K562 (cell line): Measurements from ENCODE around the gene NDUFS8. TPM values are rescaled to one million over a fixed set of nuclear protein-coding genes. Genes with fewer than 3 reads are reported as not detected.

ENCODE experiments used
- MEIS2 ChIP-seq: fragments of 450-650 bp; IDR thresholded peaks from 2 replicates; pipeline ENCODE4 v1.6.1; 2014; ENCODE audit warnings: mild to moderate bottlenecking; ENCODE audit not compliant: partially characterized antibody
- RAD21 ChIP-seq, 2 experiments: fragments of 250-450 bp in 1 of 2; fragments of 450-650 bp in 1 of 2; sonication (Bioruptor Pico) in 1 of 2; formaldehyde crosslinking in 1 of 2; IDR thresholded peaks in 1 of 2; conservative IDR thresholded peaks in 1 of 2; 2 replicates each; pipeline versions ENCODE4 v1.4.0 to v1.8.0; 2020 to 2022; ENCODE audit warnings: mild to moderate bottlenecking in 2 of 2, moderate library complexity in 1 of 2
- RFX7 ChIP-seq: fragments of 250-450 bp; sonication (Bioruptor Pico); IDR thresholded peaks from 2 replicates; pipeline ENCODE4 v1.5.1; 2021; ENCODE audit warnings: mild to moderate bottlenecking
- SP1 ChIP-seq: sonication (generic); formaldehyde crosslinking; IDR thresholded peaks from 2 replicates; pipeline ENCODE4 v1.8.1; 2022; ENCODE audit warnings: mild to moderate bottlenecking, missing genetic modification reagents
- TRIM24 ChIP-seq, 2 experiments: fragments of 450-650 bp; IDR thresholded peaks; 2 replicates each; pipeline ENCODE4 v1.6.1; 2016
- polyA plus RNA-seq, 8 experiments: library from polyadenylated mRNA; depleted of rRNA in 4 of 8; stranded (reverse) in 5 of 8; unstranded in 3 of 8; fragments of >200 nt; fragmentation: Nextera tagmentation in 2 of 8; fragmentation: Illumina TruSeq in 1 of 8; extraction: Ambion mirVana in 2 of 8; extraction: Trizol in 1 of 8; gene quantifications; 2 replicates each; pipeline versions ENCODE4 v1.2.1 to v1.2.3, GENCODE V29; 2011 to 2014; ENCODE audit warnings: inconsistent platforms in 1 of 8, missing spikeins in 1 of 8
- total RNA-seq, 7 experiments: library from RNA; depleted of rRNA in 6 of 7; stranded (reverse); fragments of >200 nt in 6 of 7; fragmentation: Illumina TruSeq in 2 of 7; extraction: Trizol in 2 of 7; gene quantifications; 2 replicates each; pipeline versions ENCODE4 v1.2.1 to v1.2.3, GENCODE V29; 2011 to 2021; ENCODE audit warnings: low replicate concordance in 1 of 7
- TF ChIP-seq, protein P1 (sequence below), 2 experiments: fragments of 450-650 bp; formaldehyde crosslinking in 1 of 2; IDR thresholded peaks; 2 replicates each; pipeline versions ENCODE4 v1.4.0 to v1.6.1; 2014 to 2020; ENCODE audit warnings: mild to moderate bottlenecking in 2 of 2, borderline replicate concordance in 1 of 2, low read depth in 1 of 2
- TF ChIP-seq, protein P2 (sequence below), 3 experiments: IDR thresholded peaks in 2 of 3; conservative IDR thresholded peaks in 1 of 3; 2 replicates each; pipeline ENCODE4 v1.5.1; 2011 to 2012; ENCODE audit warnings: low read length in 3 of 3, mild to moderate bottlenecking in 3 of 3, control low read depth in 2 of 3, improper control_type of control experiment in 1 of 3, inconsistent platforms in 1 of 3, low read depth in 1 of 3, mixed read lengths in 1 of 3, moderate library complexity in 1 of 3; ENCODE audit not compliant: insufficient read depth in 2 of 3
- TF ChIP-seq, protein P3 (sequence below): fragments of 450-650 bp; IDR thresholded peaks from 2 replicates; pipeline ENCODE4 v1.6.1; 2018; ENCODE audit not compliant: partially characterized antibody
- TF ChIP-seq, protein P4 (sequence below): fragments of 450-650 bp; IDR thresholded peaks from one replicate; pipeline ENCODE4 v1.6.1; 2018; ENCODE audit warnings: mild to moderate bottlenecking, moderate library complexity; ENCODE audit not compliant: partially characterized antibody

NDUFS8 gene
- total and polyA plus RNA-seq, 9 of the 15 experiments (the other 6 are each of a cell fraction or from before 2014, with no cell fraction given) = 36.5 to 351 (median 101) TPM

DNA sequence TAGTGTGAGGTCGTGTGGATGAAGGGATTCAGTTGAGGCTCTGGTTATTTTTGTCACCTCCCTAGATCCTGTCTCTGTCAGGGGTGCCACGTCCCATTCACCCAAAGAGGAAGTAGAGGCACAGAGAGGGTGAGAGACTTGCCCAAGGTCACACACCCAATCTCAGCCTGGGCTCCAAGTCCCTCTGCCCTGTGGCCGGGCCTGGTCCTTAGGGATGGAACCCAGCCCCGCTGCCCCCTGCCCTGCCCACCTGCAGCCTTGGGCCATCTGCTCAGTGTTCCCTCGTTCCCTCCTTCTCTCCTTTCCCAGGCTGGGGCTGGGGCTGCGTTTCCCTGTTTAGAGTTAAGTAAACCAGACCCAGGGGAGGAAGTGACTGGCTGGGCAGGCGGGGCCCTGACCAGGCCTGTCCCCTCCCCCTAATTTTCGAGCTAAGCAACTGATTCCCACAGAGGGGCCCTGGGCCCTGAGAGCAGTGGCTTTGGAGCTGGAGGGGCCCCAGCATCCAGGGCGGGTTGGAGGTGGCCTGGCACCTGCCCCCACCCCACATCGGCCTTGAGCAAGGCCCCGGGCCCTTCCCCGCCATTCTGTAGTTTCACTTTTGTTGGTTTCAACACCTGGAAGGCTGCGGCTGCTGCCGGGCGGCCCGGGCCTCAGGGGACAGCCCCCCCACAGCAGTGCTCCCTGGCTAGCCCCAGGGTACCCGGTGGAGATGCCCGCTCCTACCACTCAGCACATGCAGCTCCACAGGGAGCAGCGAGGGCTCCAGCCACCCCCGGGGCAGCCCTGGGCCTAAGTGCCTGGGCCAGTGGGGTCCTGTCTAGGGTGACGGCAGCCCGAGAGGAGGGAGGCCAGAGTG, 9.8 kb downstream of the NDUFS8 start (continued):
- TF ChIP-seq, protein P1, sequence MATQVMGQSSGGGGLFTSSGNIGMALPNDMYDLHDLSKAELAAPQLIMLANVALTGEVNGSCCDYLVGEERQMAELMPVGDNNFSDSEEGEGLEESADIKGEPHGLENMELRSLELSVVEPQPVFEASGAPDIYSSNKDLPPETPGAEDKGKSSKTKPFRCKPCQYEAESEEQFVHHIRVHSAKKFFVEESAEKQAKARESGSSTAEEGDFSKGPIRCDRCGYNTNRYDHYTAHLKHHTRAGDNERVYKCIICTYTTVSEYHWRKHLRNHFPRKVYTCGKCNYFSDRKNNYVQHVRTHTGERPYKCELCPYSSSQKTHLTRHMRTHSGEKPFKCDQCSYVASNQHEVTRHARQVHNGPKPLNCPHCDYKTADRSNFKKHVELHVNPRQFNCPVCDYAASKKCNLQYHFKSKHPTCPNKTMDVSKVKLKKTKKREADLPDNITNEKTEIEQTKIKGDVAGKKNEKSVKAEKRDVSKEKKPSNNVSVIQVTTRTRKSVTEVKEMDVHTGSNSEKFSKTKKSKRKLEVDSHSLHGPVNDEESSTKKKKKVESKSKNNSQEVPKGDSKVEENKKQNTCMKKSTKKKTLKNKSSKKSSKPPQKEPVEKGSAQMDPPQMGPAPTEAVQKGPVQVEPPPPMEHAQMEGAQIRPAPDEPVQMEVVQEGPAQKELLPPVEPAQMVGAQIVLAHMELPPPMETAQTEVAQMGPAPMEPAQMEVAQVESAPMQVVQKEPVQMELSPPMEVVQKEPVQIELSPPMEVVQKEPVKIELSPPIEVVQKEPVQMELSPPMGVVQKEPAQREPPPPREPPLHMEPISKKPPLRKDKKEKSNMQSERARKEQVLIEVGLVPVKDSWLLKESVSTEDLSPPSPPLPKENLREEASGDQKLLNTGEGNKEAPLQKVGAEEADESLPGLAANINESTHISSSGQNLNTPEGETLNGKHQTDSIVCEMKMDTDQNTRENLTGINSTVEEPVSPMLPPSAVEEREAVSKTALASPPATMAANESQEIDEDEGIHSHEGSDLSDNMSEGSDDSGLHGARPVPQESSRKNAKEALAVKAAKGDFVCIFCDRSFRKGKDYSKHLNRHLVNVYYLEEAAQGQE (IDR thresholded peaks at IDR 0.05; ENCODE audit: borderline replicate concordance) = no peak
- TF ChIP-seq, protein P1 (CRISPR knock-in tag; IDR thresholded peaks at IDR 0.05; ENCODE audit: low read depth) = no peak
- TF ChIP-seq RFX7 (no peak), SP1 (peak; percentile 27; the same call in 1 of the 2 replicates), RAD21 (CRISPR knock-in tag; conservative IDR thresholded peaks at IDR 0.05 in 1 of 2, IDR thresholded peaks at IDR 0.05 in 1 of 2) (no peak), MEIS2 (no peak), TRIM24 (IDR thresholded peaks at IDR 0.05) (0 out of 4 replicates have a peak, but pooled peaks of 1 of the 2 experiments have one; percentile 16)
- TF ChIP-seq, protein P2, sequence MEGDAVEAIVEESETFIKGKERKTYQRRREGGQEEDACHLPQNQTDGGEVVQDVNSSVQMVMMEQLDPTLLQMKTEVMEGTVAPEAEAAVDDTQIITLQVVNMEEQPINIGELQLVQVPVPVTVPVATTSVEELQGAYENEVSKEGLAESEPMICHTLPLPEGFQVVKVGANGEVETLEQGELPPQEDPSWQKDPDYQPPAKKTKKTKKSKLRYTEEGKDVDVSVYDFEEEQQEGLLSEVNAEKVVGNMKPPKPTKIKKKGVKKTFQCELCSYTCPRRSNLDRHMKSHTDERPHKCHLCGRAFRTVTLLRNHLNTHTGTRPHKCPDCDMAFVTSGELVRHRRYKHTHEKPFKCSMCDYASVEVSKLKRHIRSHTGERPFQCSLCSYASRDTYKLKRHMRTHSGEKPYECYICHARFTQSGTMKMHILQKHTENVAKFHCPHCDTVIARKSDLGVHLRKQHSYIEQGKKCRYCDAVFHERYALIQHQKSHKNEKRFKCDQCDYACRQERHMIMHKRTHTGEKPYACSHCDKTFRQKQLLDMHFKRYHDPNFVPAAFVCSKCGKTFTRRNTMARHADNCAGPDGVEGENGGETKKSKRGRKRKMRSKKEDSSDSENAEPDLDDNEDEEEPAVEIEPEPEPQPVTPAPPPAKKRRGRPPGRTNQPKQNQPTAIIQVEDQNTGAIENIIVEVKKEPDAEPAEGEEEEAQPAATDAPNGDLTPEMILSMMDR (IDR thresholded peaks at IDR 0.05 in 2 of 3, conservative IDR thresholded peaks at IDR 0.05 in 1 of 3; ENCODE audit: insufficient read depth in 2 of 3, low read depth in 1 of 3, low read length in 3 of 3) = no peak
- TF ChIP-seq, protein P3, sequence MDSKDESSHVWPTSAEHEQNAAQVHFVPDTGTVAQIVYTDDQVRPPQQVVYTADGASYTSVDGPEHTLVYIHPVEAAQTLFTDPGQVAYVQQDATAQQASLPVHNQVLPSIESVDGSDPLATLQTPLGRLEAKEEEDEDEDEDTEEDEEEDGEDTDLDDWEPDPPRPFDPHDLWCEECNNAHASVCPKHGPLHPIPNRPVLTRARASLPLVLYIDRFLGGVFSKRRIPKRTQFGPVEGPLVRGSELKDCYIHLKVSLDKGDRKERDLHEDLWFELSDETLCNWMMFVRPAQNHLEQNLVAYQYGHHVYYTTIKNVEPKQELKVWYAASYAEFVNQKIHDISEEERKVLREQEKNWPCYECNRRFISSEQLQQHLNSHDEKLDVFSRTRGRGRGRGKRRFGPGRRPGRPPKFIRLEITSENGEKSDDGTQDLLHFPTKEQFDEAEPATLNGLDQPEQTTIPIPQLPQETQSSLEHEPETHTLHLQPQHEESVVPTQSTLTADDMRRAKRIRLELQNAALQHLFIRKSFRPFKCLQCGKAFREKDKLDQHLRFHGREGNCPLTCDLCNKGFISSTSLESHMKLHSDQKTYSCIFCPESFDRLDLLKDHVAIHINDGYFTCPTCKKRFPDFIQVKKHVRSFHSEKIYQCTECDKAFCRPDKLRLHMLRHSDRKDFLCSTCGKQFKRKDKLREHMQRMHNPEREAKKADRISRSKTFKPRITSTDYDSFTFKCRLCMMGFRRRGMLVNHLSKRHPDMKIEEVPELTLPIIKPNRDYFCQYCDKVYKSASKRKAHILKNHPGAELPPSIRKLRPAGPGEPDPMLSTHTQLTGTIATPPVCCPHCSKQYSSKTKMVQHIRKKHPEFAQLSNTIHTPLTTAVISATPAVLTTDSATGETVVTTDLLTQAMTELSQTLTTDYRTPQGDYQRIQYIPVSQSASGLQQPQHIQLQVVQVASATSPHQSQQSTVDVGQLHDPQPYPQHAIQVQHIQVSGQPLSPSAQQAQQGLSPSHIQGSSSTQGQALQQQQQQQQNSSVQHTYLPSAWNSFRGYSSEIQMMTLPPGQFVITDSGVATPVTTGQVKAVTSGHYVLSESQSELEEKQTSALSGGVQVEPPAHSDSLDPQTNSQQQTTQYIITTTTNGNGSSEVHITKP = no peak
- TF ChIP-seq, protein P4, sequence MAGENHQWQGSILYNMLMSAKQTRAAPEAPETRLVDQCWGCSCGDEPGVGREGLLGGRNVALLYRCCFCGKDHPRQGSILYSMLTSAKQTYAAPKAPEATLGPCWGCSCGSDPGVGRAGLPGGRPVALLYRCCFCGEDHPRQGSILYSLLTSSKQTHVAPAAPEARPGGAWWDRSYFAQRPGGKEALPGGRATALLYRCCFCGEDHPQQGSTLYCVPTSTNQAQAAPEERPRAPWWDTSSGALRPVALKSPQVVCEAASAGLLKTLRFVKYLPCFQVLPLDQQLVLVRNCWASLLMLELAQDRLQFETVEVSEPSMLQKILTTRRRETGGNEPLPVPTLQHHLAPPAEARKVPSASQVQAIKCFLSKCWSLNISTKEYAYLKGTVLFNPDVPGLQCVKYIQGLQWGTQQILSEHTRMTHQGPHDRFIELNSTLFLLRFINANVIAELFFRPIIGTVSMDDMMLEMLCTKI = no peak
